ENCODE data around the gene TRAP1. TPM values are rescaled to one million over a fixed set of nuclear protein-coding genes. Genes with fewer than 3 reads are reported as not detected.
A peak's percentile ranks its signal among the peaks of the same experiment; 100 is the strongest.

The TRAP1 gene
- 10 to 100 TPM; 43.2 to 53.8 (median 51.2) TPM for total RNA-seq

- peak; percentile 98 for ATAC-seq
- Histone ChIP-seq H3K4me3 (peak within 1 kb of the TSS; percentile 76 to 97), H3K27ac (peak within 1 kb of the TSS; percentile 73 to 91 (median 89)), H3K9me3 (no peaks in the 10 kb centered on the region), H3K27me3 (no peaks in the 10 kb centered on the region), H3K36me3 (peaks cover 0 to 12% of the 10 kb centered on the region in 2 donors), H3K4me1 (peaks cover 0 to 22% (median 10%) of the 10 kb centered on the region in 3 donors)
- TF ChIP-seq CTCF (IDR thresholded peaks at IDR 0.05): peak in 1 of 4 experiments; percentile 7
- TF ChIP-seq POLR2A (IDR thresholded peaks at IDR 0.05): peak; percentile 91 to 95
- no peak for TF ChIP-seq EP300 (IDR thresholded peaks at IDR 0.05)
- peak; percentile 95 for TF ChIP-seq POLR2AphosphoS5 (IDR thresholded peaks at IDR 0.05)
- 0% methylated on average over 3 of the region's 95 CpGs; no CpG with 5 or more reads in 1 of the 2 donors for WGBS, 2 donors (ENCODE audit: low coverage in 1 of 2)
Observed at GRCh38 chr16:3717235-3718018, at the start of gene TRAP1. TSS of gene TRAP1 (minus strand) at chr16:3717524. CDS start at chr16:3717508, 16 bp downstream.

GRCh38 chr16:3766177-3766576, 48.9 kb upstream of the TRAP1 start:
- Histone ChIP-seq H3K36me3 (peaks cover 0 to 100% of the 10 kb centered on the region in 2 donors), H3K4me1 (peaks cover 0 to 20% (median 0%) of the 10 kb centered on the region in 3 donors), H3K27ac (no peak overlapping the region), H3K27me3 (no peaks in the 10 kb centered on the region), H3K9me3 (no peaks in the 10 kb centered on the region), H3K4me3 (no peak overlapping the region)
- ATAC-seq: no peak
- TF ChIP-seq POLR2AphosphoS5 (IDR thresholded peaks at IDR 0.05) (no peak), POLR2A (IDR thresholded peaks at IDR 0.05) (no peak), EP300 (IDR thresholded peaks at IDR 0.05) (no peak), CTCF (IDR thresholded peaks at IDR 0.05) (no peak)
- WGBS, 2 donors (ENCODE audit: low coverage in 1 of 2): 93 to 96% methylated on average over 3 of the region's 3 CpGs

- 96% methylated on average over 3 of the region's 3 CpGs; no CpG with 5 or more reads in 1 of the 2 donors for WGBS, 2 donors (ENCODE audit: low coverage in 1 of 2)
- TF ChIP-seq POLR2A (IDR thresholded peaks at IDR 0.05): no peak
- no peak for TF ChIP-seq CTCF (IDR thresholded peaks at IDR 0.05)
- H3K9me3 ChIP-seq: no peaks in the 10 kb centered on the region
- no peak overlapping the region for H3K4me3 ChIP-seq
- peaks cover 0 to 27% (median 5%) of the 10 kb centered on the region in 3 donors for H3K4me1 ChIP-seq
- no peaks in the 10 kb centered on the region for H3K27me3 ChIP-seq
- H3K27ac ChIP-seq: no peak overlapping the region
- peaks cover 0 to 91% of the 10 kb centered on the region in 2 donors for H3K36me3 ChIP-seq
- ATAC-seq: no peak
Observed at GRCh38 chr16:3764409-3764808, 47.1 kb upstream of the TRAP1 start.

GRCh38 chr16:3762107-3762750, 44.9 kb upstream of the TRAP1 start:
- 79 to 87% methylated on average over 10 to 14 of the region's 25 CpGs for WGBS, 2 donors (ENCODE audit: low coverage in 1 of 2)
- Histone ChIP-seq H3K9me3 (no peaks in the 10 kb centered on the region), H3K4me1 (peaks cover 0 to 40% (median 5%) of the 10 kb centered on the region in 3 donors), H3K4me3 (no peak overlapping the region), H3K36me3 (peaks cover 0 to 88% of the 10 kb centered on the region in 2 donors), H3K27ac (no peak overlapping the region), H3K27me3 (no peaks in the 10 kb centered on the region)
- ATAC-seq: no peak
- TF ChIP-seq POLR2A (IDR thresholded peaks at IDR 0.05) (no peak), EP300 (IDR thresholded peaks at IDR 0.05) (no peak), POLR2AphosphoS5 (IDR thresholded peaks at IDR 0.05) (no peak), CTCF (IDR thresholded peaks at IDR 0.05) (no peak)

Data from gastroesophageal sphincter (tissue), 4 donors.